HepG2 (cell line): ENCODE results near the gene EFNA3. TPM values are rescaled to one million over a fixed set of nuclear protein-coding genes. Genes with fewer than 3 reads are reported as not detected.

Experiments used
- ATRX ChIP-seq: sonication (generic); formaldehyde crosslinking; IDR thresholded peaks from 2 replicates; pipeline ENCODE4 v1.4.0; 2020; ENCODE audit warnings: missing genetic modification reagents, borderline replicate concordance
- HMGXB4 ChIP-seq, 2 experiments: sonication (generic) in 1 of 2; formaldehyde crosslinking in 1 of 2; IDR thresholded peaks; 2 replicates each; pipeline versions ENCODE4 v1.4.0 to v1.6.1; 2018 to 2020; ENCODE audit warnings: missing genetic modification reagents in 2 of 2, borderline replicate concordance in 1 of 2, low read depth in 1 of 2, mild to moderate bottlenecking in 1 of 2, missing biosample characterization in 1 of 2
- MAZ ChIP-seq, 2 experiments: sonication (generic) in 1 of 2; formaldehyde crosslinking in 1 of 2; IDR thresholded peaks; 2 replicates each; pipeline versions ENCODE4 v1.5.0 to v1.6.1; 2012 to 2020; ENCODE audit warnings: low read depth in 2 of 2, mild to moderate bottlenecking in 2 of 2, borderline replicate concordance in 1 of 2, improper control_type of control experiment in 1 of 2, low read length in 1 of 2, missing genetic modification reagents in 1 of 2, moderate library complexity in 1 of 2
- ONECUT2 ChIP-seq: sonication (generic); formaldehyde crosslinking; IDR thresholded peaks from 2 replicates; pipeline ENCODE4 v1.4.0; 2020; ENCODE audit warnings: missing genetic modification reagents
- PRPF4 ChIP-seq: fragments of 200-400 bp; formaldehyde crosslinking; IDR thresholded peaks from 2 replicates; pipeline ENCODE4 v1.6.1; 2016; ENCODE audit warnings: low read length, low read depth; ENCODE audit not compliant: poor library complexity, severe bottlenecking
- RFXANK ChIP-seq: IDR thresholded peaks from 2 replicates; pipeline ENCODE4 v1.6.1; 2016
- ZNF687 ChIP-seq: sonication (generic); formaldehyde crosslinking; IDR thresholded peaks from 2 replicates; pipeline ENCODE4 v1.5.1; 2020; ENCODE audit warnings: mild to moderate bottlenecking, missing genetic modification reagents, moderate library complexity
- ZNF773 ChIP-seq: sonication (generic); formaldehyde crosslinking; IDR thresholded peaks from 2 replicates; pipeline ENCODE4 v1.4.0; 2020; ENCODE audit warnings: missing genetic modification reagents, borderline replicate concordance
- polyA plus RNA-seq, 8 experiments: library from polyadenylated mRNA; depleted of rRNA in 3 of 8; stranded (reverse) in 7 of 8; unstranded in 1 of 8; fragments of >200 nt; fragmentation: Illumina TruSeq in 4 of 8; extraction: Trizol in 4 of 8; gene quantifications; 2 replicates each; pipeline versions ENCODE4 v1.2.1 to v1.2.3, GENCODE V29; 2011 to 2016; ENCODE audit warnings: low read depth in 4 of 8, missing spikeins in 1 of 8, mixed read lengths in 1 of 8; ENCODE audit not compliant: insufficient read depth in 1 of 8
- total RNA-seq, 5 experiments: library from RNA; depleted of rRNA; stranded (reverse); fragments of >200 nt; fragmentation: Illumina TruSeq; extraction: Trizol; gene quantifications; 2 replicates each; pipeline ENCODE4 v1.2.3, GENCODE V29; 2016; ENCODE audit warnings: low read depth in 1 of 5
- TF ChIP-seq, protein P1 (sequence below): sonication (generic); formaldehyde crosslinking; IDR thresholded peaks from 2 replicates; pipeline ENCODE4 v1.4.0; 2020; ENCODE audit warnings: missing genetic modification reagents, borderline replicate concordance
- TF ChIP-seq, protein P2 (sequence below), 2 experiments: fragments of 450-650 bp in 1 of 2; sonication (generic) in 1 of 2; formaldehyde crosslinking; IDR thresholded peaks; 2 replicates each; pipeline versions ENCODE4 v1.5.0 to v1.8.0; 2020 to 2022; ENCODE audit warnings: mild to moderate bottlenecking in 1 of 2, missing genetic modification reagents in 1 of 2
- TF ChIP-seq, protein P3 (sequence below): sonication (generic); formaldehyde crosslinking; IDR thresholded peaks from 2 replicates; pipeline ENCODE4 v1.4.0; 2020; ENCODE audit warnings: missing genetic modification reagents

Gene EFNA3
- total and polyA plus RNA-seq, 2 of the 13 experiments (the other 11 are each of a cell fraction or from before 2014, with no cell fraction given): 1.0 to 5.7 TPM

DNA sequence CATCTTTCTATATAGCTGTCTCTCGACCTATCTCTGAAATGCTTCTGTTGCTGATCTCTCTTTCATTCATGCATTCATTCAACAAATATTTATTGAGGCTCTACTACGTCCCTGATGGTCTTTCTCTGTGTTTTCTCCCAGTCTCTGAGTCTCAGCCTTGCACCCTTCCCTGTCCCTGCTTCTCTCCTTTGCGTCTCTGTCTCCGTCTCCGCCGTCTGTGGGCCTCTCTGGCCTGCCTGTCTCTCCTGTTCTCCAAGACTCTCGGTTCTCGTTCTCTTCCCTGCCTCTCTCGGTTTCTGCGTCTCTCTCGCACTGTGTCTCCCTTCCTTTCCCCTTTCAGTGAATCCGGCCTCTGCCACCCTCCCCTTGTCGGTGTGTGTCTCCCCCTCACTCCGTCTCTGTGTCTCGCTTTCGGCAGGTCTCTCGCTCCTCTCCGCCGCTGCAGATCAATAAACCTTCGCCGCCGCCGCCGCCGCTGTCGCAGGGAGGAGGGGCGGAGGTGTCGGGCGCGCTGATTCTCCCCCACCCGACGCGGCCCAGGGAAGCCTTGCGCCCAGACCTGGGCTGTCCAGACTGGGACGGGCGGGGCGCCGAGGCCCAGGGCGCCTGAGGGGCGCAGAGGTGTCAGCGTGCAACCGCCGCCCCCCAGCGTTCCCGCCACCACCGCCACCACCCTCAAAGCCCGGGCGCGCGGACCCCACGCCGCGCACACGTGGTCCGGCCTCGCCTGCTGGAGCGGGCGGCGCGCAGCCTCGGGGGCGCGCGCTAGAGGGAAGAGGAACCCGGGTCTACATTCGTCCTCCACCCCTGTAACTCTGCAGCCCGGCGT lies 3.0 kb downstream of the EFNA3 start (continued):
- TF ChIP-seq ZNF687 (CRISPR knock-in tag) (peak; percentile 83), HMGXB4 (CRISPR knock-in tag; IDR thresholded peaks at IDR 0.05; ENCODE audit: borderline replicate concordance in 1 of 2, low read depth in 1 of 2) (peak in 1 of 2 experiments; percentile 30; a peak in 1 of 4 replicates), ATRX (CRISPR knock-in tag) (no peak), ONECUT2 (peak; percentile 64; the same call in 1 of the 2 replicates), ZNF773 (CRISPR knock-in tag) (no peak), PRPF4 (no peak), MAZ (IDR thresholded peaks at IDR 0.05; ENCODE audit: borderline replicate concordance, low read depth, low read length) (no peak), MAZ (CRISPR knock-in tag; IDR thresholded peaks at IDR 0.05; ENCODE audit: low read depth) (peak; percentile 48; the same call in 1 of the 2 replicates), RFXANK (CRISPR knock-in tag) (no peak)
- TF ChIP-seq, protein P1, sequence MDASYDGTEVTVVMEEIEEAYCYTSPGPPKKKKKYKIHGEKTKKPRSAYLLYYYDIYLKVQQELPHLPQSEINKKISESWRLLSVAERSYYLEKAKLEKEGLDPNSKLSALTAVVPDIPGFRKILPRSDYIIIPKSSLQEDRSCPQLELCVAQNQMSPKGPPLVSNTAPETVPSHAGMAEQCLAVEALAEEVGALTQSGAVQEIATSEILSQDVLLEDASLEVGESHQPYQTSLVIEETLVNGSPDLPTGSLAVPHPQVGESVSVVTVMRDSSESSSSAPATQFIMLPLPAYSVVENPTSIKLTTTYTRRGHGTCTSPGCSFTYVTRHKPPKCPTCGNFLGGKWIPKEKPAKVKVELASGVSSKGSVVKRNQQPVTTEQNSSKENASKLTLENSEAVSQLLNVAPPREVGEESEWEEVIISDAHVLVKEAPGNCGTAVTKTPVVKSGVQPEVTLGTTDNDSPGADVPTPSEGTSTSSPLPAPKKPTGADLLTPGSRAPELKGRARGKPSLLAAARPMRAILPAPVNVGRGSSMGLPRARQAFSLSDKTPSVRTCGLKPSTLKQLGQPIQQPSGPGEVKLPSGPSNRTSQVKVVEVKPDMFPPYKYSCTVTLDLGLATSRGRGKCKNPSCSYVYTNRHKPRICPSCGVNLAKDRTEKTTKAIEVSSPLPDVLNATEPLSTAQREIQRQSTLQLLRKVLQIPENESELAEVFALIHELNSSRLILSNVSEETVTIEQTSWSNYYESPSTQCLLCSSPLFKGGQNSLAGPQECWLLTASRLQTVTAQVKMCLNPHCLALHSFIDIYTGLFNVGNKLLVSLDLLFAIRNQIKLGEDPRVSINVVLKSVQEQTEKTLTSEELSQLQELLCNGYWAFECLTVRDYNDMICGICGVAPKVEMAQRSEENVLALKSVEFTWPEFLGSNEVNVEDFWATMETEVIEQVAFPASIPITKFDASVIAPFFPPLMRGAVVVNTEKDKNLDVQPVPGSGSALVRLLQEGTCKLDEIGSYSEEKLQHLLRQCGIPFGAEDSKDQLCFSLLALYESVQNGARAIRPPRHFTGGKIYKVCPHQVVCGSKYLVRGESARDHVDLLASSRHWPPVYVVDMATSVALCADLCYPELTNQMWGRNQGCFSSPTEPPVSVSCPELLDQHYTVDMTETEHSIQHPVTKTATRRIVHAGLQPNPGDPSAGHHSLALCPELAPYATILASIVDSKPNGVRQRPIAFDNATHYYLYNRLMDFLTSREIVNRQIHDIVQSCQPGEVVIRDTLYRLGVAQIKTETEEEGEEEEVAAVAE: no peak
- TF ChIP-seq, protein P2, sequence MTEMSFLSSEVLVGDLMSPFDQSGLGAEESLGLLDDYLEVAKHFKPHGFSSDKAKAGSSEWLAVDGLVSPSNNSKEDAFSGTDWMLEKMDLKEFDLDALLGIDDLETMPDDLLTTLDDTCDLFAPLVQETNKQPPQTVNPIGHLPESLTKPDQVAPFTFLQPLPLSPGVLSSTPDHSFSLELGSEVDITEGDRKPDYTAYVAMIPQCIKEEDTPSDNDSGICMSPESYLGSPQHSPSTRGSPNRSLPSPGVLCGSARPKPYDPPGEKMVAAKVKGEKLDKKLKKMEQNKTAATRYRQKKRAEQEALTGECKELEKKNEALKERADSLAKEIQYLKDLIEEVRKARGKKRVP (CRISPR knock-in tag; IDR thresholded peaks at IDR 0.05): no peak
- TF ChIP-seq, protein P3, sequence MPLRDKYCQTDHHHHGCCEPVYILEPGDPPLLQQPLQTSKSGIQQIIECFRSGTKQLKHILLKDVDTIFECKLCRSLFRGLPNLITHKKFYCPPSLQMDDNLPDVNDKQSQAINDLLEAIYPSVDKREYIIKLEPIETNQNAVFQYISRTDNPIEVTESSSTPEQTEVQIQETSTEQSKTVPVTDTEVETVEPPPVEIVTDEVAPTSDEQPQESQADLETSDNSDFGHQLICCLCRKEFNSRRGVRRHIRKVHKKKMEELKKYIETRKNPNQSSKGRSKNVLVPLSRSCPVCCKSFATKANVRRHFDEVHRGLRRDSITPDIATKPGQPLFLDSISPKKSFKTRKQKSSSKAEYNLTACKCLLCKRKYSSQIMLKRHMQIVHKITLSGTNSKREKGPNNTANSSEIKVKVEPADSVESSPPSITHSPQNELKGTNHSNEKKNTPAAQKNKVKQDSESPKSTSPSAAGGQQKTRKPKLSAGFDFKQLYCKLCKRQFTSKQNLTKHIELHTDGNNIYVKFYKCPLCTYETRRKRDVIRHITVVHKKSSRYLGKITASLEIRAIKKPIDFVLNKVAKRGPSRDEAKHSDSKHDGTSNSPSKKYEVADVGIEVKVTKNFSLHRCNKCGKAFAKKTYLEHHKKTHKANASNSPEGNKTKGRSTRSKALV (CRISPR knock-in tag): 0 out of 2 replicates have a peak, but pooled peaks have one; percentile 14
